HG03066 (cell line): ENCODE data around the gene OR51V1.
"Not testable (repeated sequence)": the region's sequence is repeated elsewhere in the genome, so short reads cannot be mapped to it uniquely, and the experiment has no call there.

Source experiments
- ATAC-seq: cut with Tn5 transposase; IDR thresholded peaks from one replicate; pipeline ENCODE4 v1.9.1; 2021; ENCODE audit warnings: low read depth; ENCODE audit not compliant: unreplicated experiment

Gene OR51V1

DNA sequence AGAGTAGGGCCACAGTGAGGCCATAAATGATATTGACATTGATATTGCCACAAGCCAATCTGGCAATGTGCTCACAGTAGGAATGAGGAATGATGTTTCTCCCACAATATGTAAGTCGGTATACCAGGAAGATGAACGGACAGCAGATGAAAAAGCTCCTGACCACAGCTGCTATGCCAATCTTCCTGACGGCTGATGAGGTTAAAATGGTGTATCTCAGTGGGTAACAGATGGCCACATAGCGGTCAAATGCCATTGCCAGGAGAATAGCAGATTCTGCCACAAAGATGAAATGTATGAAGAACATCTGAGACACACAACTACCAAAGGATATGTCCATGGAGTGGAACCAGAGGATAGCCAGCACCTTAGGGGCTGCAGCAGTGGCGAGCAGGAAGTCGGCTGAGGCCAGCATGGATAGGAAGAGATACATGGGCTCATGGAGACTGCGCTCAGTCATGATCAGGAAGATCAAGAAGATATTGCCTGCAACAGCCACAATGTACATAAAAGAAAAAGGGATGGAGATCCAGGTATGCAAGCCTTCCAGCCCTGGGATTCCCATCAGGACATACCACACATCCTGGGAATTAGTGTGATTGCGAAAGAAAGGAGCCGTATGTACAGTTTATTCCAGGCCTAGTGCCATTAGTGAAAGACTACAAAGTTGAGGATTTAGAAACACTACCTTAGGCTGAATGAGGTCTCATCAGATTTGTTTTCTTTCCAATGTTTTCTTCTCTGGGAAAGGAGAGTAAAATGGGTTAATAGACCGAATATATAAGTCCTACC lies 22.2 kb downstream of the OR51V1 start:
- no peak for ATAC-seq

DNA sequence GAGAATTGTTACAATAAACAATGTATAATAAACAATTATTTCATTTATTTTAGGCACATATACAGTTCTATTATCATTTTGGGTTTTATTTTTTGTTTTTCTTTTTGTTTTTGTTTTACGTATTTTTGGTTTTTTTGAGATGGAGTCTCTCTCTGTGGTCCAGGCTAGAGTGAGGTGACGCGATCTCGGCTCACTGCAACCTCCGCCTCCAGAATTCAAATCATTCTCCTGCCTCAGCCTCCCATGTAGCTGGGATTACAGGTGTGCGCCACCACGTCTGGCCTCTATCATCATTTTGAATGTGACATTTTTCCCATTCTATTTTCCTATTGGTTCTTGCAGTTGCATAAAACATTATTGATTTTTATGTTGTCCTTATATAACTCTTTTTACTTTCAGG lies 25.5 kb downstream of the OR51V1 start:
- no peak for ATAC-seq

DNA sequence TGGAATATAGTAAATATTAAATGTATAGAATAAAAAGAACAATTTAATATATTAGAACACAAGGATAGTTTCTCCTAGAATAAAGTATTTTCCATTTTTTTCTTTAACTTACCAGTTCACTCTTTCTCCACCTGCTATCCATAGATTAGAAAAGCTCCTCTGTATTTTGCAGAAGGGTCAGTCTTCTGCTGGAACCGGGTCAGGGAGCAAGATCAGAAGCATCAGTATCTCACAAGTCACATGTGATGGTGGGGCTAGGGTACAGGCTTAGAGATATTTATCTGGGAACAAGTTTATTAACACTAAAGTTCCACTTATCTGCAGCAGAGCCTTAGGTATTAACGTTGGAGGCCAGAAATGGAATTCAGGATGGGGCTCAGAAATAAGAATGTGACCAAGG lies 28.6 kb downstream of the OR51V1 start:
- ATAC-seq: no peak

DNA sequence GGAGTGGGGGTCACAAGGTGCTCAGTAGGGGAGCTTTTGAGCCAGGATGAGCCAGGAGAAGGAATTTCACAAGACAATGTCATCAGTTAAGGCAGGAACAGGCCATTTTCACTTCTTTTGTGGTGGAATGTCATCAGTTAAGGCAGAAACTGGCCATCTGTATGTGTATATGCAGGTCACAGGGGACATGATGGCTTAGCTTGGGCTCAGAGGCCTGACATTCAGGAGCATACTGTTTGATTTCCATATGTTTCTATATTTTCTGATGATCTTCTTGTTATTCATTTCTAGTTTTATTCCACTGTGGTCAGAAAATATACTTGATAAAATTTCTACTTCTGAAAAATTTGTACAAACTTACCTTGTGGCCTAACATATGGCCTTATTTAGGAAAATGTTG lies 34.6 kb downstream of the OR51V1 start:
- not testable (repeated sequence) for ATAC-seq

DNA sequence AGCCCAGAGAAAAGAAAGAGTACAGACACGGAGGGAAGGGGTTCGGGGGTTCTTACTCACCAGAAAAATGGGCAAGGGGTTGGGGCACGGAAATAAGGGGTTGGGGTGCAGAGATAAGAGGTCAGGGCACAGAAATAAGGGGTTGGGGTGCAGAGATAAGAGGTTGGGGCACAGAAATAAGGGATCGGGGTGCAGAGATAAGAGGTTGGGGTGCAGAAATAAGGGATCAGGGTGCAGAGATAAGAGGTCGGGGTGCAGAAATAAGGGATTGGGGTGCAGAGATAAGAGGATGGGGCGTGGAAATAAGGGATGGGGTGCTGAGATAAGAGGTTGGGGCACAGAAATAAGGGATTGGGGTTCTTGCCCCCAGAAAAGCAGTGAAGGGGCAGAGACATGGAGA lies 35.7 kb downstream of the OR51V1 start:
- not testable (repeated sequence) for ATAC-seq

DNA sequence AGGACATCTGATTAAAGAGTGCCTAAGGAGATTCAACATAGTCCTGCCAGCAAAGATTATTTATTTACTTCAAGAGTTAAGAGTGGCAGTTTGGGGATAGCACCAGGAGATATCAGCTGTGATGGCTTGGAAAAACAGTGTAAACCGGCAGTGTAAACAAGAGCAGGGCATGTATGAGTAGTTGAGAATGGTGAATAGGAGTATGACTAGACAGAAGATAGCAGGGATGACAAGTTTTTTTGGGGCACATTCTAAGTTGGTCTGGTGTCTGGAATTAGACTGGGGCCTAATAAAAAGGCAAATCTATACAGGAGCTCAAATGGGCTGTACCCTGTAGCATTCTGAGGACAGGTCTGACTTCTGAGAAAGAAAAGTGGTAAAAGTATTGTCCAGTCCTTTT lies 39.4 kb downstream of the OR51V1 start:
- ATAC-seq: not testable (repeated sequence)

DNA sequence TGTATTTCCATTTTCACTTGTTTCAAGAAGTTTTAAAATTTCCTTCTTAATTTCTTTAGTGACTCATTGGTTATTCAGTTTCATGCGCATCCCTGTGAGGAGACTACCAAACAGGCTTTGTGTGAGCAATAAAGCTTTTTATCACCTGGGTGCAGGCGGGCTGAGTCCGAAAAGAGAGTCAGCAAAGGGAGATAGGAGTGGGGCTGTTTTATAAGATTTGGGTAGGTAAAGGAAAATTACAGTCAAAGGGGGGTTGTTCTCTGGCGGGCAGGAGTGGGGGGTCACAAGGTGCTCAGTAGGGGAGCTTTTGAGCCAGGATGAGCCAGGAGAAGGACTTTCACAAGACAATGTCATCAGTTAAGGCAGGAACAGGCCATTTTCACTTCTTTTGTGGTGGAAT lies 40.3 kb downstream of the OR51V1 start:
- ATAC-seq: not testable (repeated sequence)

DNA sequence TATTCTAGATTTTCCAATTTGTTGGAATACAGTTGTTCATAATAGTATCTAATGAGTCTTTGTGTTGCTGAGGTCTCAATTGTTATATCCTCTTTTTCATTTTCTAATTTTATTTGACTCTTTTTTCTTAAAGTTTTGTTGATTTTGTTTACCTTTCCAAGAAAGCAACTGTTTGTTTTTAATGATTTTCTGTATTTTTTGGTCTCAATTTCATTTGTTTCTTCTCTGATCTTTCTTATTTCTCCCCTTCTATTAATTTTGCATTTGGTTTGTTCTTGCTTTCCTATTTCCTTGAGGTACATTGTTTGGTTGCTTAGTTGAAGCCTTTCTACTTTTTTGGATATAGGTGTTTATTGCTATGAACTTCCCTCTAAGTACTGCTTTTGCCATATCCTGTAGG lies 40.7 kb downstream of the OR51V1 start:
- ATAC-seq: no peak

DNA sequence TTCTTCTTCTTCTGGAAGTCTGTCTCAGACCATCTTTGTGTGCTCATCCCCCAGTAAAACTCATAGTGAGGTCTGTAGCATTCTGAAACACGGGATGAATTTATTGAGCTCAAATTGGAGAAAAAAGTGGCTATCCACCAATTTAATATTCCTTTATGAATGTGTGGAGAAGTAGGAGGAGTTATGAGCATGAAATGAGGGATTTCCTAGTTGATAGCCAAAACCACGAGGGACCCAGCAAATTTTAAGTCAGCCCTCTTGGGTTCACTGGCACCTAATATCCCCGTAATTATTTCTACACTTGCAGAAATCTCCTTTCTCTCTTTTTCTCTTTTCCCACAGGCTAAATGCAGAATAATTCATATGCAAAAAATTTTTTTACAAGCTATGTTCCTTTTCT lies 45.8 kb downstream of the OR51V1 start, which contains the start of gene OR52A1:
Gene OR52A1 (minus strand): TSS at position 101 of the 400 bp plus-strand sequence. CDS start 2,388 bp downstream, outside the sequence.
- no peak for ATAC-seq

DNA sequence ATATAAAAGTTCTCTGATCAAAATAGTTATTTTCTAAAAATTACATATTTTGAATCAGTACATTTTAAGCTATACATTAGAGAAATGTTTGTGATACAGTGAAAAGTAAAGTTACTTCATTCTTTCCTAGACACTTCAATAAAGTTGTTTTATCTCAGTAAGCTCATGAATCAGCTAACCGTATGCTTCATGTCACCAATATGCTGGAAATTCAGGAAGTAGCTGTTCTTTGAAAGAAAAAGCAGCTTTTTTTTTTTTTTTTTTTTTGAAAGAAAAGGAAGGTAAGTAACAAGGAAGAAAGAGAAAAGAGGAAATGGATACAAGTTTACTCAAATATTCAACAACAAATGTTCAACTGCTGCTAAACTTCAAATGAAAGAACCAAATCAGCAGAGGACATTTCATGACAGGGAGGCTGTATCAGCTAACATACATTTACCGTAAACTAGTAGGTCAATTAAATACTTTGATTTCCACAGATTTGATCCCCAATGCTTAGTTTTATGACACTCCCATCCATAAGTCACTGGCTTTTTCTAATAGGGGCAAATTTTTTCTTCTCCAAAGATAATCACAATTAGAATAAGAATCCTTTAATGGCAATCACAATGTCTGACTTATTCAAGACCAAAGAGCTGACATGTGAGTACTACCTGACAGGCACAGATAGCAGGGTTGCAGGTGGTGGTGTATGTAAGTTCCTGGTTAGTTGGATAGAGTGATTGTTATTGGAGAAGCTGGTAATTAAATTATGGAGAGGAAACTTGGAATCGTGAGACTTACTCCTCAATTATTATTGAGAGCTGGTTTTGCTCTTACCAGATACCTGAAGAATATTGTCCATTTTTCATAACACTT lies 46.7 kb downstream of the OR51V1 start:
- no peak for ATAC-seq

DNA sequence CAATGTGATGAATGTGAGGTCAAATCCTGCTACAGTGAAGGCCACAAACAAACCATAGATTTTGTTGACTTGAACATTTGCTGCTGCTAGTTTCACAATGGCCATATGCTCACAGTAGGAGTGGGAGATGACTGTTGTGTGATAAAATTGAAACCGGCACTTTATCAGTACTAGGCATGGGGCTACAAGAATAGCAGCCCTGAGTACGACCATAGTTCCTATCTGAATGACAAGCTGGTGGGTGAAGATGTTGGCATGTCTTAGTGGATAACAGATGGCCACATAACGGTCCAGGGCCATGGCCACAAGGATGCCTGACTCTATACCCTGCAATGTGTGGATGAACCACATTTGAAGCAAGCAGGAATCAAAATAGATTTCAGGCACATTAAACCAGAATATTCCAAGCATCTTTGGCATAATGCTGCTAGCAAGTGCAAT lies 48.7 kb downstream of the OR51V1 start:
- no peak for ATAC-seq
